Right kidney (tissue), 1 donor: ENCODE data around the gene EZH1.

Source experiments
- DNase-seq: peaks from one replicate; pipeline ENCODE4 v3.0.0-alpha.2; 2016

Gene EZH1

GRCh38 chr17:42682722-42683403 is 62.0 kb downstream of the EZH1 start:
- DNase-seq: peak; percentile 87

- no peak for DNase-seq
These were observed 62.7 kb downstream of the EZH1 start, which contains the start of gene CNTNAP1 for GRCh38 chr17:42681976-42682721. TSS of gene CNTNAP1 (plus strand) at chr17:42682531. CDS start at chr17:42682830, 299 bp downstream.

GRCh38 chr17:42680331-42680808 is 64.5 kb downstream of the EZH1 start:
- no peak for DNase-seq

- DNase-seq: peak; percentile 97
These were observed 65.1 kb downstream of the EZH1 start for GRCh38 chr17:42679492-42680330.

GRCh38 chr17:42678951-42679491 is 65.8 kb downstream of the EZH1 start:
- DNase-seq: peak; percentile 52

- peak; percentile 98 for DNase-seq
These were observed 66.7 kb downstream of the EZH1 start for GRCh38 chr17:42677921-42678781.

GRCh38 chr17:42677012-42677857 is 67.6 kb downstream of the EZH1 start:
- peak; percentile 88 for DNase-seq

GRCh38 chr17:42676424-42677011 is 68.3 kb downstream of the EZH1 start, which contains the start of gene PLEKHH3:
TSS of gene PLEKHH3 (minus strand) at chr17:42676994. CDS start at chr17:42676563, 431 bp downstream.
- DNase-seq: peak; percentile 94

- DNase-seq: peak; percentile 85
These were observed 68.8 kb downstream of the EZH1 start for GRCh38 chr17:42675965-42676423.

GRCh38 chr17:42675348-42675964 is 69.4 kb downstream of the EZH1 start:
- peak; percentile 45 for DNase-seq

- no peak for DNase-seq
These were observed 70.0 kb downstream of the EZH1 start for GRCh38 chr17:42674755-42675347.

GRCh38 chr17:42673885-42674754 is 70.7 kb downstream of the EZH1 start:
- no peak for DNase-seq

- DNase-seq: no peak
These were observed 71.5 kb downstream of the EZH1 start for GRCh38 chr17:42673266-42673884.

GRCh38 chr17:42672038-42672437 is 72.8 kb downstream of the EZH1 start:
- DNase-seq: no peak

- no peak for DNase-seq
These were observed 73.8 kb downstream of the EZH1 start for GRCh38 chr17:42670789-42671657.
